Measurements from ENCODE around the gene TTYH1. TPM values are rescaled to one million over a fixed set of nuclear protein-coding genes. Genes with fewer than 3 reads are reported as not detected.

The TTYH1 gene
- total and polyA plus RNA-seq, 2 of the 8 experiments (the other 6 are each of a cell fraction or from before 2014, with no cell fraction given) = 26.7 to 46.5 TPM

GRCh38 chr19:54418030-54418929 lies 3.0 kb downstream of the TTYH1 start (continued):
- no peak for TF ChIP-seq BCL11A (IDR thresholded peaks at IDR 0.05; ENCODE audit: low read depth in 2 of 2, low read length in 2 of 2)

All from H1 (cell line).